ENCODE results near the gene CELF6. TPM values are rescaled to one million over a fixed set of nuclear protein-coding genes. Genes with fewer than 3 reads are reported as not detected.
A peak's percentile ranks its signal among the peaks of the same experiment; 100 is the strongest.

Gene CELF6
- polyA plus RNA-seq, 3 donors = 2.9 TPM; not detected in 2

GRCh38 chr15:72236381-72237003 is 83.5 kb downstream of the CELF6 start:
- peaks cover 48 to 58% of the 10 kb centered on the region in 2 donors for H3K4me1 ChIP-seq (ENCODE audit: control insufficient read depth in 1 of 2, insufficient read depth in 2 of 2, low read length in 2 of 2)
- H3K9me3 ChIP-seq (replicated peaks in 1 of 2; ENCODE audit: control insufficient read depth in 1 of 2, insufficient read depth in 1 of 2, low read length in 2 of 2) = no peaks in the 10 kb centered on the region
- peak overlapping the region in 1 of 3 experiments; percentile 46 for H3K4me3 ChIP-seq (replicated peaks in 1 of 3; ENCODE audit: low read depth in 2 of 3, low read length in 3 of 3)
- Mint-ChIP-seq H3K27me3 (ENCODE audit: low read depth in 3 of 3) (no peaks in the 10 kb centered on the region), H3K4me1 (peaks cover 52% of the 10 kb centered on the region), H3K9me3 (no peaks in the 10 kb centered on the region), H3K27ac (peak overlapping the region; percentile 91 to 98 (median 95)), H3K36me3 (peaks cover 12 to 16% of the 10 kb centered on the region in 2 donors), H3K4me3 (no peak overlapping the region)
- WGBS (ENCODE audit: insufficient coverage) = 94% methylated on average over 2 of the region's 2 CpGs
- TF ChIP-seq CTCF (IDR thresholded peaks at IDR 0.05) = no peak
- H3K9ac ChIP-seq (ENCODE audit: insufficient read depth, low read length, poor library complexity, severe bottlenecking) = peak overlapping the region; percentile 27
- H3K27me3 ChIP-seq (ENCODE audit: control insufficient read depth in 2 of 2, insufficient read depth in 2 of 2, low read length in 2 of 2) = no peaks in the 10 kb centered on the region
- H3K36me3 ChIP-seq (replicated peaks in 1 of 2; ENCODE audit: control insufficient read depth in 1 of 2, insufficient read depth in 2 of 2, low read length in 2 of 2) = peaks cover 12 to 15% of the 10 kb centered on the region in 2 donors
- peak overlapping the region; percentile 51 to 81 for H3K27ac ChIP-seq (ENCODE audit: low read depth in 1 of 2, low read length in 2 of 2)
- no peak overlapping the region for H2AFZ ChIP-seq (ENCODE audit: insufficient read depth, low read depth, low read length, poor library complexity, severe bottlenecking)
- H4K20me1 ChIP-seq (ENCODE audit: insufficient read depth, low read length) = no peaks in the 10 kb centered on the region
- no peak for DNase-seq
- intact Hi-C loops (cut with micrococcal nuclease) = loop anchor here in 1 of 2 donors (1.0 kb wide), 1 partner anchor 8 kb away; no protein-coding TSS in a partner anchor
- peaks cover 27% of the 10 kb centered on the region for H3K79me2 ChIP-seq (ENCODE audit: insufficient read depth, low read length)
- H3K4me2 ChIP-seq (replicated peaks; ENCODE audit: extremely low read depth, low read length, poor library complexity, severe bottlenecking) = peak overlapping the region; percentile 54

- 100% methylated on average over 2 of the region's 4 CpGs for WGBS (ENCODE audit: insufficient coverage)
- intact Hi-C loops (cut with micrococcal nuclease) = no loop called here
Observed at GRCh38 chr15:72235298-72235697, 84.7 kb downstream of the CELF6 start.

More at GRCh38 chr15:72235298-72235697, 84.7 kb downstream of the CELF6 start:
- no peak for TF ChIP-seq CTCF (IDR thresholded peaks at IDR 0.05)
- Histone ChIP-seq H3K4me2 (replicated peaks; ENCODE audit: extremely low read depth, low read length, poor library complexity, severe bottlenecking) (no peak overlapping the region), H3K4me3 (replicated peaks in 1 of 3; ENCODE audit: low read depth in 2 of 3, low read length in 3 of 3) (no peak overlapping the region), H4K20me1 (ENCODE audit: insufficient read depth, low read length) (no peaks in the 10 kb centered on the region), H3K36me3 (replicated peaks in 1 of 2; ENCODE audit: control insufficient read depth in 1 of 2, insufficient read depth in 2 of 2, low read length in 2 of 2) (peaks cover under 1 to 3% of the 10 kb centered on the region in 2 donors), H3K9me3 (replicated peaks in 1 of 2; ENCODE audit: control insufficient read depth in 1 of 2, insufficient read depth in 1 of 2, low read length in 2 of 2) (no peaks in the 10 kb centered on the region), H3K4me1 (ENCODE audit: control insufficient read depth in 1 of 2, insufficient read depth in 2 of 2, low read length in 2 of 2) (peaks cover 50 to 59% of the 10 kb centered on the region in 2 donors), H3K27me3 (ENCODE audit: control insufficient read depth in 2 of 2, insufficient read depth in 2 of 2, low read length in 2 of 2) (no peaks in the 10 kb centered on the region), H3K9ac (ENCODE audit: insufficient read depth, low read length, poor library complexity, severe bottlenecking) (no peak overlapping the region), H3K27ac (ENCODE audit: low read depth in 1 of 2, low read length in 2 of 2) (no peak overlapping the region), H3K79me2 (ENCODE audit: insufficient read depth, low read length) (peaks cover 29% of the 10 kb centered on the region), H2AFZ (ENCODE audit: insufficient read depth, low read depth, low read length, poor library complexity, severe bottlenecking) (no peak overlapping the region)
- Mint-ChIP-seq H3K36me3 (peaks cover under 1 to 5% of the 10 kb centered on the region in 2 donors), H3K4me3 (no peak overlapping the region), H3K4me1 (peaks cover 53% of the 10 kb centered on the region), H3K27me3 (ENCODE audit: low read depth in 3 of 3) (no peaks in the 10 kb centered on the region), H3K9me3 (no peaks in the 10 kb centered on the region), H3K27ac (peak overlapping the region in 2 of 7 donors; percentile 33 to 53)
- DNase-seq = no peak

Other genes starting within 250 kb of the CELF6 start
- 1 to 10 TPM; 3.9 to 6.6 (median 5.0) TPM for gene MYO9A, start 202.0 kb downstream of the CELF6 start, polyA plus RNA-seq
- 1 to 10 TPM in 1 of 3 donors, under 1 TPM in 2; 0.52 to 1.4 (median 0.79) TPM for gene SENP8, start 201.8 kb downstream of the CELF6 start, polyA plus RNA-seq
- gene GRAMD2A, start 122.4 kb downstream of the CELF6 start, polyA plus RNA-seq = not detected
- gene PKM, start 89.0 kb downstream of the CELF6 start, polyA plus RNA-seq = 100 to 1,000 TPM; 544 to 999 (median 986) TPM
- gene PARP6, start 47.6 kb downstream of the CELF6 start, polyA plus RNA-seq = 100 to 1,000 TPM in 1 of 3 donors, 10 to 100 TPM in 2; 12.9 to 165 (median 13.5) TPM
- 100 to 1,000 TPM; 164 to 192 (median 186) TPM for gene HEXA, start 55.9 kb upstream of the CELF6 start, polyA plus RNA-seq
- not detected for gene TMEM202, start 78.1 kb upstream of the CELF6 start, polyA plus RNA-seq
- 10 to 100 TPM; 13.5 to 47.2 (median 14.4) TPM for gene ARIH1, start 154.2 kb upstream of the CELF6 start, polyA plus RNA-seq